ENCODE results near the gene PARD6G. TPM values are rescaled to one million over a fixed set of nuclear protein-coding genes. Genes with fewer than 3 reads are reported as not detected.

Gene PARD6G
- total and polyA plus RNA-seq, 10 of the 15 experiments (the other 5 are each of a cell fraction or from before 2014, with no cell fraction given) = 0.20 to 2.0 (median 0.60) TPM

- SMC1A ChIA-PET (ENCODE audit: uncharacterized antibody, unreplicated experiment) = interaction anchor here (0.7 to 1.2 kb wide), 3 partner anchors 36 to 49 kb away, joined by 3 read pairs; no protein-coding TSS in a partner anchor
- DNase-seq (ENCODE audit: low read depth, low spot score) (peak; percentile 75), FAIRE-seq (peak; percentile 99), ATAC-seq (peak; percentile 78)
- WGBS (ENCODE audit: insufficient coverage, insufficient replicate concordance, low lambda C conversion rate, missing lambda C conversion rate) = 16% methylated on average over 14 of the region's 76 CpGs
- POLR2A ChIA-PET = no interaction called here
- no peaks in the 10 kb centered on the region for H4K20me1 ChIP-seq (ENCODE audit: control insufficient read depth, insufficient read depth)
- H3K4me2 ChIP-seq (ENCODE audit: control insufficient read depth, insufficient read depth) = peak within 1 kb of the TSS; percentile 56
- peaks cover 19% of the 10 kb centered on the region for H3K4me1 ChIP-seq (ENCODE audit: control insufficient read depth, insufficient read depth, low read length)
- H3K9ac ChIP-seq (ENCODE audit: control insufficient read depth, insufficient read depth, low read length) = peak within 1 kb of the TSS; percentile 79
- H3K27ac ChIP-seq (ENCODE audit: control insufficient read depth, insufficient read depth) = peak within 1 kb of the TSS; percentile 66
- H3K9me3 ChIP-seq (replicated peaks; ENCODE audit: control insufficient read depth, insufficient read depth, low read length) = no peaks in the 10 kb centered on the region
- no peaks in the 10 kb centered on the region for H3K27me3 ChIP-seq (replicated peaks in 1 of 2; ENCODE audit: control insufficient read depth in 2 of 2, insufficient read depth in 2 of 2, low read length in 1 of 2)
- intact Hi-C loops (cut with micrococcal nuclease; ENCODE audit: unreplicated experiment) = loop anchor here (2.0 to 5.0 kb wide), 2 partner anchors 147 to 430 kb away; partner anchors contain the start of genes CTDP1 and HSBP1L1
- H3K4me3 ChIP-seq = peak within 1 kb of the TSS; percentile 83
- peak within 1 kb of the TSS; percentile 88 for H2AFZ ChIP-seq (ENCODE audit: control insufficient read depth, low read depth, low read length)
- H3K36me3 ChIP-seq (ENCODE audit: control insufficient read depth in 2 of 2, insufficient read depth in 2 of 2, low read length in 1 of 2) = no peaks in the 10 kb centered on the region
- peaks cover 41% of the 10 kb centered on the region for H3K79me2 ChIP-seq (ENCODE audit: control insufficient read depth, insufficient read depth, low read length)
- CTCF ChIA-PET = interaction anchor here (0.9 kb wide), 1 partner anchor 62 kb away, joined by 3 read pairs; no protein-coding TSS in a partner anchor
- in situ Hi-C loops (cut with MboI) = no loop called here
- RAD21 ChIA-PET (ENCODE audit: unreplicated experiment) = interaction anchor here (1.0 kb wide), 2 partner anchors 75 to 734 kb away, joined by 3 to 5 read pairs; partner anchors contain the start of gene RBFA
- BruUV-seq (replicated peaks) = no TSS peak
- TF ChIP-seq RELA (IDR thresholded peaks at IDR 0.05; ENCODE audit: borderline replicate concordance, partially characterized antibody) = peak; percentile 80
- TF ChIP-seq SMAD5 (IDR thresholded peaks at IDR 0.05; ENCODE audit: low read depth) = 0 out of 2 replicates have a peak, but pooled peaks have one; percentile 40
- TF ChIP-seq RUNX3 (IDR thresholded peaks at IDR 0.05; ENCODE audit: low read length) = peak; percentile 62
- no peak for TF ChIP-seq TCF3 (IDR thresholded peaks at IDR 0.05; ENCODE audit: borderline replicate concordance, insufficient read depth, low read depth, low read length)
- TF ChIP-seq PKNOX1 (IDR thresholded peaks at IDR 0.05) = peak; percentile 73
- no peak for TF ChIP-seq ESRRA (IDR thresholded peaks at IDR 0.05; ENCODE audit: low read length)
- TF ChIP-seq ZBED1 (IDR thresholded peaks at IDR 0.05; ENCODE audit: borderline replicate concordance) = no peak
- no peak for TF ChIP-seq MAX (IDR thresholded peaks at IDR 0.05; ENCODE audit: low read depth, low read length)
- peak; percentile 86 for TF ChIP-seq NFYB (IDR thresholded peaks at IDR 0.05; ENCODE audit: insufficient read depth, low read depth, low read length)
- no peak for TF ChIP-seq BCL3 (IDR thresholded peaks at IDR 0.05; ENCODE audit: borderline replicate concordance, insufficient read depth, low read depth, low read length, poor library complexity, severe bottlenecking)
- TF ChIP-seq EGR1 (IDR thresholded peaks at IDR 0.05; ENCODE audit: borderline replicate concordance in 1 of 2, low read depth in 2 of 2, low read length in 2 of 2) = no peak
- TF ChIP-seq MTA3 (IDR thresholded peaks at IDR 0.05; ENCODE audit: borderline replicate concordance, low read length) = no peak
- peak; percentile 98 for TF ChIP-seq RAD51 (IDR thresholded peaks at IDR 0.05)
- no peak for TF ChIP-seq ZNF384 (IDR thresholded peaks at IDR 0.05; ENCODE audit: borderline replicate concordance, low read depth, low read length)
- no peak for TF ChIP-seq MEF2A (IDR thresholded peaks at IDR 0.05; ENCODE audit: insufficient read depth, low read depth, low read length)
- peak; percentile 95 for TF ChIP-seq YY1 (IDR thresholded peaks at IDR 0.05; ENCODE audit: low read depth, low read length)
- no peak for TF ChIP-seq NR2C2 (IDR thresholded peaks at IDR 0.05; ENCODE audit: borderline replicate concordance, control insufficient read depth, insufficient read length, low read depth)
- TF ChIP-seq ZNF274 (IDR thresholded peaks at IDR 0.05; ENCODE audit: insufficient read depth, insufficient read length) = no peak
- TF ChIP-seq POU2F2 (IDR thresholded peaks at IDR 0.05; ENCODE audit: borderline replicate concordance, low read depth, low read length) = peak; percentile 97
- TF ChIP-seq IKZF2 (IDR thresholded peaks at IDR 0.05) = 0 out of 4 replicates have a peak, but pooled peaks of 1 of the 2 experiments have one; percentile 18
- no peak for TF ChIP-seq KAT2A (conservative IDR thresholded peaks at IDR 0.05; ENCODE audit: control insufficient read depth, low read depth, low read length)
- TF ChIP-seq YBX1 (IDR thresholded peaks at IDR 0.05) = no peak
Observed at GRCh38 chr18:80108739-80109675, 138.3 kb downstream of the PARD6G start, which contains the start of gene ADNP2. TSS of gene ADNP2 (plus strand) at chr18:80109262. CDS start at chr18:80117543, 8,281 bp downstream.

Measured in GM12878 (cell line).